IPS-18a (cell line): ENCODE data around the gene GDNF.
"Not testable (repeated sequence)": the region's sequence is repeated elsewhere in the genome, so short reads cannot be mapped to it uniquely, and the experiment has no call there.

ENCODE experiments used
- H3K27ac ChIP-seq: one replicate; pipeline ENCODE4 v1.5.1; 2013; ENCODE audit warnings: low read length
- H3K27me3 ChIP-seq: one replicate; pipeline ENCODE4 v1.6.1; 2013; ENCODE audit warnings: mild to moderate bottlenecking, low read length; ENCODE audit not compliant: control insufficient read depth, insufficient read depth
- H3K36me3 ChIP-seq: one replicate; pipeline ENCODE4 v1.6.1; 2013; ENCODE audit warnings: low read depth, low read length; ENCODE audit not compliant: control insufficient read depth
- H3K4me1 ChIP-seq: one replicate; pipeline ENCODE4 v1.6.1; 2013; ENCODE audit warnings: low read depth, low read length; ENCODE audit not compliant: control insufficient read depth
- H3K4me3 ChIP-seq: one replicate; pipeline ENCODE4 v1.5.1; 2013; ENCODE audit warnings: low read length
- H3K9ac ChIP-seq: one replicate; pipeline ENCODE4 v1.6.1; 2013; ENCODE audit warnings: mild to moderate bottlenecking, low read length, moderate library complexity
- H3K9me3 ChIP-seq: one replicate; pipeline ENCODE4 v1.6.1; 2013; ENCODE audit warnings: low read depth, low read length; ENCODE audit not compliant: control insufficient read depth

Gene GDNF

GRCh38 chr5:37811866-37812265, 28.0 kb downstream of the GDNF start:
- Histone ChIP-seq H3K36me3 (no peaks in the 10 kb centered on the region), H3K27ac (no peak overlapping the region), H3K27me3 (no peaks in the 10 kb centered on the region), H3K4me1 (peaks cover 3% of the 10 kb centered on the region), H3K9ac (no peak overlapping the region), H3K9me3 (no peaks in the 10 kb centered on the region), H3K4me3 (no peak overlapping the region)

DNA sequence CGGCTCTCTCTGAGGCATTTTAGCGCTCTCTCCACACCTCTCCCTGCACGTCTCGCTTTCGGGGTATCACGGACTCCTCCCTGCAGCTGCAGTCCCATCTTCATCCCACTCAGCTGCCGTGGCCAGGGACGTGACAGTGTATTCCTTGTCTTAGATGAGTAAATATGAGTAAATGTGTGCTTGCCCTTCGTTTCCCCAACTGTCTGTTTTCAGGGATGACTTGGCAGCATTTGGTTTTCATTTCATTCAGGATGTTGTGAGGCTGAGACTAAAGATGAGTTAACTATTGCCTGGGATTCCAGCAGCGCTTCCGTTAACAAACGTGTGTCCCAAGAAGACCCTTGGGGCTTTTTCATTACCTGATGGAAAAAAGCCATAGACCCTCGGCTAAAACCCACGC, 29.5 kb downstream of the GDNF start:
- no peaks in the 10 kb centered on the region for H3K4me1 ChIP-seq
- H3K9ac ChIP-seq, result no peak overlapping the region
- H3K4me3 ChIP-seq, result no peak overlapping the region
- no peak overlapping the region for H3K27ac ChIP-seq
- H3K9me3 ChIP-seq, result no peaks in the 10 kb centered on the region
- H3K36me3 ChIP-seq, result no peaks in the 10 kb centered on the region
- H3K27me3 ChIP-seq, result no peaks in the 10 kb centered on the region

DNA sequence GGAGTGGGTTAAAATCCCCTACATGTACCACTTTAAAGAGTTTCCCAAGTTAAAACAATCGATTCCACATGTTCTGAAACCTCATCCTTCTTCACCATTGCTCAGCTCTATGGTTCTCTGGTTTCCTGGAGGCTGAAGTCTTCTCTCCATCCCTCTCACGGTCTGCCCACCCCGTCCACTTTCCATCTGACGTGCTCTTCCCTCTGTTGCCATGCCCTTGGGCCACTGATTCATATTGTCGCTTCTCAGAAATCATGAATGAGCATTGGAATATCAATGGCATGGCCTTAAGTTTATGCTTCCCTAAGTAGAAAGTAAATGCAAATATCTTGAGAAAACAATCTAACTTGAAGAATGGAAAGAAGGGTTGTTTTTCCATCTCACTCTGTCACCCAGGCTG, 30.9 kb downstream of the GDNF start:
- Histone ChIP-seq H3K36me3 (no peaks in the 10 kb centered on the region), H3K27me3 (no peaks in the 10 kb centered on the region), H3K27ac (no peak overlapping the region), H3K9ac (no peak overlapping the region), H3K4me3 (no peak overlapping the region), H3K4me1 (no peaks in the 10 kb centered on the region), H3K9me3 (no peaks in the 10 kb centered on the region)

DNA sequence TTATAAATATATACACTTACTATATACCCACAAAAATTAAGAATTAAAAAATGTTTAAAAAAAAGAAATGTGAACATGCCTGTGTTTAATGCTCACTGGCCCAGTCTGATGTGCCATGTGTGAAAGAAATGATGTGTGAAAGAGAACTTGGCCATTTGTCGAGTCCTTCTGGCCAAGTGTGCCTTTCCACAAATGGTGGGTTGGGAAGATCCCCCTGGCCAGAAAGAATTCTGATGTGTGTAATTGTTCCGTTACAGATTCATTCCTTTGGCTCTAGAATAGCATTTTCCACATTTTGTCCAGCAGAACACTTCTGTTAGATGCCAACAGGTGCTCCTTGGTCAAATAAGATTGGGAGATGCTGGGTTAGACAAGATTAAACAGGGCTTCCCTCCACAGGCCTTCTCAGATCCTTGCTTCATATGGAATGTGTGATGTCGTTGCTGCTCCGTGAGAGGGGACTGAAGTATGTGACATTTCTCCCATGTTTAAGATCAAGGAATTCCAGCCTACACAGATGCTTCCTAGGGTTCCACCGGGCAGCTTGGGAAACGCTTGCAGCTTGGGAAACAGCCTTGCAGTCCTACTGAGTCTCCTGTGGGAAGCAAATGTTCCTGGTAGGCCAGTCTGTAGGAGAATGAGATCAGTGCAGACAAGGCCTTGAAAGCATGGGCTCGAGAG, 32.1 kb downstream of the GDNF start:
- Histone ChIP-seq H3K9ac (no peak overlapping the region), H3K9me3 (no peaks in the 10 kb centered on the region), H3K27ac (no peak overlapping the region), H3K4me1 (no peaks in the 10 kb centered on the region), H3K27me3 (no peaks in the 10 kb centered on the region), H3K4me3 (no peak overlapping the region), H3K36me3 (no peaks in the 10 kb centered on the region)

GRCh38 chr5:37807015-37807414, 32.8 kb downstream of the GDNF start:
- Histone ChIP-seq H3K36me3 (no peaks in the 10 kb centered on the region), H3K9ac (no peak overlapping the region), H3K27ac (no peak overlapping the region), H3K4me1 (no peaks in the 10 kb centered on the region), H3K4me3 (no peak overlapping the region), H3K9me3 (no peaks in the 10 kb centered on the region), H3K27me3 (no peaks in the 10 kb centered on the region)

- Histone ChIP-seq H3K27me3 (no peaks in the 10 kb centered on the region), H3K27ac (no peak overlapping the region), H3K9me3 (no peaks in the 10 kb centered on the region), H3K36me3 (no peaks in the 10 kb centered on the region), H3K4me1 (no peaks in the 10 kb centered on the region), H3K9ac (no peak overlapping the region), H3K4me3 (no peak overlapping the region)
Measured at GRCh38 chr5:37806476-37806875, 33.4 kb downstream of the GDNF start.

DNA sequence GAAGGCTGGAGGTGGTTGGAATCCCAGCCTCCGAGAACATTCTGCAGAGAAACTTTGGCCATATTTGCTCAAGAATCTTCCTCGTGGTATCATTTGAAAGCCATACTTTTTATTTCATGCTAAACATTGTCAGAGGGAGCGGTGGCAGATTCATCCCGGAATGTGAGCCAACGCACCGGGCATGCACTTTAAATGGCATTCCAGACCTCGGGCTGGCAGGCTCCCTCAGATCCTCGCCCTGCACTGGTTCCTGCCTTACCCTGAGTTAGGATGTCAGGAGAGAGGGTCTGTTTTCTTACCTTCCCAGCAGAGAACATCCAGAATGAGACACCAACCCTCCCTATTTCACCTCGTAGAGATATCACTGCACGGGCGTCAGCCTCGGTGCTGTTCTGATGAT, 33.8 kb downstream of the GDNF start:
- Histone ChIP-seq H3K36me3 (no peaks in the 10 kb centered on the region), H3K9me3 (no peaks in the 10 kb centered on the region), H3K27ac (no peak overlapping the region), H3K9ac (no peak overlapping the region), H3K4me1 (no peaks in the 10 kb centered on the region), H3K4me3 (no peak overlapping the region), H3K27me3 (no peaks in the 10 kb centered on the region)

- no peak overlapping the region for H3K9ac ChIP-seq
- H3K27ac ChIP-seq, result no peak overlapping the region
- H3K4me1 ChIP-seq, result no peaks in the 10 kb centered on the region
- H3K4me3 ChIP-seq, result no peak overlapping the region
- no peaks in the 10 kb centered on the region for H3K36me3 ChIP-seq
- no peaks in the 10 kb centered on the region for H3K27me3 ChIP-seq
- no peaks in the 10 kb centered on the region for H3K9me3 ChIP-seq
Measured at GRCh38 chr5:37804401-37804800, 35.4 kb downstream of the GDNF start.

GRCh38 chr5:37803487-37803886, 36.4 kb downstream of the GDNF start:
- Histone ChIP-seq H3K36me3 (no peaks in the 10 kb centered on the region), H3K4me1 (no peaks in the 10 kb centered on the region), H3K4me3 (no peak overlapping the region), H3K27me3 (no peaks in the 10 kb centered on the region), H3K27ac (no peak overlapping the region), H3K9me3 (no peaks in the 10 kb centered on the region), H3K9ac (no peak overlapping the region)

GRCh38 chr5:37801521-37801920, 38.3 kb downstream of the GDNF start:
- Histone ChIP-seq H3K36me3 (no peaks in the 10 kb centered on the region), H3K4me3 (no peak overlapping the region)

DNA sequence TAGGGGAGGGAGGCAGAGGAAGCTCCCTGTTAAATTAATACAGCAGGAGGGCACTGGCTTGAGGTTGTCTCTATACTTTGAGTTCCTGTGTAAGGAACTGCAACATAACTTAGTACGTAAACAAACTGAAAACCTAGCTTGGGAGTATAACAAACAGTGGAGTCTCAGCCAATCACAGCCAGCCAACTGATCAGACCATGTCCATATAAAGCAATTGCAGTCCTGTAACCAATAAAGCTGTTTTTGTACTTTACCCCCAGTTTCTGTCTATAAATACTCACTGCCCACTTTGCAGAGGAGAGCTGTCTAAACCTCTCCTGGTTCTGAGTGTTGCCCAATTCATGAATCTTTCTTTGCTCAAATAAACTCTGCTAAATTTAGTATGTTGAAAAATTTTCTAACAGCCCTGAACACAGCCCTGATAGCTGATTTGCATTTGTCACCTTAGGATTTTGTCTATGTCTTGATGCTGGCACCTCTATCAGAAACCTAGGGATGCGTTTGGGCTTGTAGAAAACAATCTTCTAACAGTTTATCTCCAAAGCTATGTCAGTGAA, 39.9 kb downstream of the GDNF start:
- Histone ChIP-seq H3K9me3 (peaks cover 4% of the 10 kb centered on the region), H3K36me3 (no peaks in the 10 kb centered on the region), H3K4me3 (no peak overlapping the region), H3K9ac (no peak overlapping the region), H3K27me3 (no peaks in the 10 kb centered on the region), H3K4me1 (no peaks in the 10 kb centered on the region), H3K27ac (no peak overlapping the region)

More at GRCh38 chr5:37801521-37801920, 38.3 kb downstream of the GDNF start:
- Histone ChIP-seq H3K9me3 (no peaks in the 10 kb centered on the region), H3K9ac (no peak overlapping the region), H3K4me1 (no peaks in the 10 kb centered on the region), H3K27me3 (no peaks in the 10 kb centered on the region), H3K27ac (no peak overlapping the region)

DNA sequence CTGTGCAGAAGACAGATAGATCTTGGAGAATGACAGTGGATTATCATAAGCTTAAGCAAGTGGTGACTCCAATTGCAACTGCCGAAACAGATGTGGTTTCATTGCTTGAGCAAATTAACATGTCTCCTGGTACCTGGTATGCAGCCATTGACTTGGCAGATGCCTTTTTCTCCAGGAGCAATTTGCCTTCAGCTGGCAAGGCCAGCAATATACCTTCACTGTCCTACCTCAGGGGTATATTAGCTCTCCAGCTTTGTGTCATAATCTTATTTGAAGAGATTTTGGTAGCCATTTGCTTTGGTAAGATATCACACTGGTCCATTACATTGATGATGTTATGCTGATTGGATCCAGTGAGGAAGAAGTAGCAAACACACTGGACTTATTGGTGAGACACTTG, 43.4 kb downstream of the GDNF start:
- not testable (repeated sequence) for H3K27me3 ChIP-seq, H3K9ac ChIP-seq, H3K4me1 ChIP-seq, H3K4me3 ChIP-seq, H3K36me3 ChIP-seq, H3K9me3 ChIP-seq, H3K27ac ChIP-seq
